ENCODE results near the gene NAV2.

- no peak for TF ChIP-seq POLR2AphosphoS5 (IDR thresholded peaks at IDR 0.05; ENCODE audit: borderline replicate concordance, low read depth, low read length)
- no peak for TF ChIP-seq EZH2 (IDR thresholded peaks at IDR 0.05)
Measured at GRCh38 chr11:19933801-19934488, 221.3 kb downstream of the NAV2 start.

Measured in SK-N-MC (cell line).